SK-N-MC (cell line): ENCODE measurements around the gene PPT2.

Experiments
- DNase-seq: peaks from one replicate; pipeline ENCODE4 v3.0.0-alpha.2; 2011; ENCODE audit warnings: low read depth, low spot score
- H3K27ac ChIP-seq: fragments of 200-600 bp; sonication (generic); 2 replicates; pipeline ENCODE4 v1.5.1; 2016; ENCODE audit warnings: mixed run types
- H3K36me3 ChIP-seq: fragments of 200-600 bp; sonication (generic); 2 replicates; pipeline ENCODE4 v1.6.1; 2017; ENCODE audit warnings: antibody characterized with exemption, low read length, mixed read lengths; ENCODE audit not compliant: insufficient read depth
- H3K4me3 ChIP-seq: fragments of 200-600 bp; sonication (generic); 2 replicates; pipeline ENCODE4 v1.5.1; 2016
- H3K9ac ChIP-seq: fragments of 200-600 bp; sonication (generic); 2 replicates; pipeline ENCODE4 v1.8.0; 2017; ENCODE audit warnings: mixed run types, mixed read lengths; ENCODE audit not compliant: insufficient read length
- H3K9me3 ChIP-seq: fragments of 200-600 bp; sonication (generic); 2 replicates; pipeline ENCODE4 v1.6.1; 2017; ENCODE audit warnings: low read depth, mild to moderate bottlenecking, antibody characterized with exemption, low read length, moderate library complexity, mixed read lengths
- EZH2 ChIP-seq: fragments of 200-600 bp; sonication (generic); IDR thresholded peaks from one replicate; pipeline ENCODE4 v1.6.1; 2017; ENCODE audit warnings: antibody characterized with exemption
- FOXP2 ChIP-seq: optimal IDR thresholded peaks from 2 replicates; pipeline ENCODE3; 2011; ENCODE audit warnings: mild to moderate bottlenecking, moderate library complexity; ENCODE audit not compliant: insufficient read depth; ENCODE audit errors: extremely low read length, control extremely low read depth
- POLR2AphosphoS5 ChIP-seq: IDR thresholded peaks from 2 replicates; pipeline ENCODE4 v1.6.1; 2012; ENCODE audit warnings: mild to moderate bottlenecking, low read depth, low read length, borderline replicate concordance

Gene PPT2, protein sequence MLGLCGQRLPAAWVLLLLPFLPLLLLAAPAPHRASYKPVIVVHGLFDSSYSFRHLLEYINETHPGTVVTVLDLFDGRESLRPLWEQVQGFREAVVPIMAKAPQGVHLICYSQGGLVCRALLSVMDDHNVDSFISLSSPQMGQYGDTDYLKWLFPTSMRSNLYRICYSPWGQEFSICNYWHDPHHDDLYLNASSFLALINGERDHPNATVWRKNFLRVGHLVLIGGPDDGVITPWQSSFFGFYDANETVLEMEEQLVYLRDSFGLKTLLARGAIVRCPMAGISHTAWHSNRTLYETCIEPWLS

DNA sequence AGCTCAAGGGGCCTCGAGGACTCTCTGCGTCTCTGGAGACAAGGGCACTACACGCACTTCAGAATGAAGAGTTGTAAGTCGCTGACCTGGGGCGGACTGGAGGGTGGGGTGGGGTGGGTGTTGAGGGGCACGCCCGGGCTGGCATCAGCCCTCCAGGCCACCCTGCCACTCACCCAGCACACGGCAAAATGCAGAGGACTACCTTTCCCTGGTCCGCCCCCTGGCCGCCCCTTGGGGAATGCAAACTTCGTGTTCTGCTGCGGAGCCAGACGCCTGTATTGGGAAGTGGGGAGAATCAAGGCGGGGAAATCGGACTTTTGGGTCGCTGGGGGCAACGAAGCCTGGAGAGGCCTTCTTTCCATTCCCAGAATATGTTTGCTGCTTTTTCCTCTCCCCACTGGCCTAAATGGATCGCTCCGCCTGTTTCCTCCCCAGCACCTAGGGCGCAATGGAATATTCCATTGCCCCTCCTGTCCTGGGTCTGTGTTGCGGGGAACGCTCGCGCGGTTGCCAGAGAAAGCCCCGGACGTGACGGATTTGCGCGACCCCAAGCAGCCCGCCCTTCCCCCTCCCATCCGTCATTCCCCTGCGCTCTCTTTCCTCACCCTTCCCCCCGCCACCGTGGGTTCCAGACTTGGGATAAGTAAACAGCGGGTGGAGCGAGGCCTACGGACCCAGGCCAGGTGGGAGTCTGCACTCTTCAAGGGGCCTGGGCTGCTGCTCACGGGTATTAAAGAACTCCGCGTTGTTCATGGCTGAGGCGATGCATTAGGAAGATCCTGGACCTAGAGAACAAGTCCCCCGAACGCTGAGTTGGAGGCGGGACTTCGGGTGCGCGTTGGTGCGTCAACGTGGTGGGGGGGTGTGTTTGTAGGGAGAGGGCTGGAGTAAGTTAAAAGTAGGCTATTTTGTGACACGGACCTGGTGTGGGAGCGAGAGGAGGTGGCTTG, at the start of gene PPT2:
Gene PPT2 (plus strand): TSS at position 578 of the 950 bp plus-strand sequence. CDS start 454 bp downstream, outside the sequence.
- H3K4me3 ChIP-seq: peak within 1 kb of the TSS; percentile 94
- no peak for DNase-seq
- TF ChIP-seq EZH2: no peak
- TF ChIP-seq POLR2AphosphoS5: peak; percentile 21
- TF ChIP-seq FOXP2: peak; percentile 82
- peak within 1 kb of the TSS; percentile 90 for H3K9ac ChIP-seq
- H3K36me3 ChIP-seq: peaks cover 32% of the 10 kb centered on the region
- H3K27ac ChIP-seq: peak within 1 kb of the TSS; percentile 85
- no peaks in the 10 kb centered on the region for H3K9me3 ChIP-seq

DNA sequence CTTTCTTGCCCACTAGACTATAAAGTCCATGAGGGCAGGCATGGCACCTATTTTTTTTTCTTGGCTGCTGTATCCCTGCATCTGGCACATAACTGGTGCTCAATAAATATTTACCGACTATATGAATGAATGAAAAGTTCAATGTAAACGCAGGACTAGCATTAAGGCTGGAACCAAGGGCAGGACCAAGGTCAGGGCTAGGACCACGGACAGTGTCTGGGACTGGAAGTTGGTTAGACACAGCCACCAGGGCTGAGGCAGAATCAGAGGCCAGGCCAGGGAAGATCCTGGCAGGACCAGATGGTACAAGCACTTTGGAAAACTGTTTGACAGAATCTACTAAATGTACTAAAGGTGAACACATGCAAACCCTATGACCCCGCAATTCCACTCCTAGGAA, 48.5 kb upstream of the PPT2 start:
- Histone ChIP-seq H3K9me3 (no peaks in the 10 kb centered on the region), H3K36me3 (no peaks in the 10 kb centered on the region), H3K27ac (no peak overlapping the region), H3K9ac (no peak overlapping the region), H3K4me3 (no peak overlapping the region)
- TF ChIP-seq EZH2 (no peak), FOXP2 (no peak), POLR2AphosphoS5 (no peak)
- no peak for DNase-seq

- no peak for DNase-seq
- Histone ChIP-seq H3K9me3 (no peaks in the 10 kb centered on the region), H3K27ac (no peak overlapping the region), H3K36me3 (no peaks in the 10 kb centered on the region), H3K4me3 (peak overlapping the region; percentile 56; the same call in 1 of the 2 replicates), H3K9ac (no peak overlapping the region)
- TF ChIP-seq FOXP2: no peak
- no peak for TF ChIP-seq POLR2AphosphoS5
- TF ChIP-seq EZH2: no peak
These were observed 46.5 kb upstream of the PPT2 start for GRCh38 chr6:32107406-32107805.

GRCh38 chr6:32108094-32108627, 45.8 kb upstream of the PPT2 start:
- Histone ChIP-seq H3K36me3 (no peaks in the 10 kb centered on the region), H3K27ac (no peak overlapping the region), H3K4me3 (peak overlapping the region; percentile 56), H3K9me3 (no peaks in the 10 kb centered on the region), H3K9ac (peak overlapping the region; percentile 2)
- DNase-seq: no peak
- TF ChIP-seq POLR2AphosphoS5: no peak
- TF ChIP-seq FOXP2: no peak
- TF ChIP-seq EZH2: no peak

- Histone ChIP-seq H3K4me3 (peak overlapping the region; percentile 56), H3K27ac (no peak overlapping the region), H3K9me3 (no peaks in the 10 kb centered on the region), H3K36me3 (no peaks in the 10 kb centered on the region), H3K9ac (no peak overlapping the region)
- TF ChIP-seq EZH2 (no peak), POLR2AphosphoS5 (no peak), FOXP2 (no peak)
- DNase-seq: no peak
These were observed 45.2 kb upstream of the PPT2 start for GRCh38 chr6:32108727-32109113.

DNA sequence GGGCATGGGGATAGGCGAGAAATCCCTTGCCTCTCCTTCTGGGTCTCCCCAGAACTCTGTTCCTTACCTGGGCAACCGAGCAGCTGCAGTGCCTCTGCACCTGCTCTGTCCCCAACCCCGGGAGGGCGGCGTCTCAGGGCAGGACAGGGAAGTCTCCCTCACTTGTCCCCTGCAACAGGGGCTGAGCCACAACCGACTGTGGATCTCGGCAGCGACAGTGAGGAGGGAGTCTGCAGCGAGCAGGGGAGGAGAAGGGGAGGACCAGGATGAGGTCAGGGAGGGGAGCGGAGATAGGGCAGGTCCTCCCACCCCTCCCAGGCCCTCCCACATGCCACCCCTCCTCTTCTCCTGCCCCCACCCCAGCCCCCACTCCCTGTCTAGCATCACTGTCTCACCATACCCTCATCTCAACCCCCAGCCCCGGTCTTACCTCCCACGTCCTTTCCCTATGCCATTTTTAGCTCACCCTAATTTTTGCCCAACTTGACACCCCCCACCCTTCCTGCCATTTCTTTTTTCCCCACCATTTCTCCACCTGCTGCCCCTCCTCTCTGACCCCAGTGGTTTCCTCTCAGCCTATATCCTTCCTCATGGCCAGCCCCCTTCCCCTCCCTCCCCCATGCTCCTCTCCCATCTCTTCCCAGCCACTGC, 44.7 kb upstream of the PPT2 start, which contains the start of gene TNXB:
Gene TNXB (minus strand): TSS at position 225 of the 651 bp plus-strand sequence. CDS start 11,140 bp downstream, outside the sequence.
- H3K4me3 ChIP-seq: peak within 1 kb of the TSS; percentile 56
- no peak within 1 kb of the TSS for H3K9ac ChIP-seq
- H3K36me3 ChIP-seq: no peaks in the 10 kb centered on the region
- TF ChIP-seq FOXP2 (no peak), POLR2AphosphoS5 (no peak), EZH2 (no peak)
- H3K9me3 ChIP-seq: no peaks in the 10 kb centered on the region
- H3K27ac ChIP-seq: no peak within 1 kb of the TSS
- no peak for DNase-seq

DNA sequence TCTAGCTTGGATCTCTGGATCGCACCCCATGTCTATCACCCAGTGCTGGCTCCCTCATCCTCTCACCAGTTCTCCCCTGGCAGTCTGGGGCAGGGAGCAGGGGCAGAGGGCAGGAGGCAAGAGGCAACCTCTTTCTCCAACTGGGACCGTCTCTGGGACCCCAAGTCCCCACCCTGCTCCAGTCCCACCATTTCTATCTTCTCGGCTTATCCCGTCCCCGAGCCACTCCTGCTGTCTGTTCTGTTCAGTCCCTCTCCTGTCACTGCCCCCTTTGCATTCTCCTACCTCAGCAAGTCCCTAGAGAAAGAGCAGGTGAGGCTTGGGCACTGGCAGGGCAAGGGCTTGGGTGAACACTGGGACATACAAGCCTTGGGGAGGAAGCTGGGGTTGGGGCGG, 44.2 kb upstream of the PPT2 start:
- Histone ChIP-seq H3K27ac (no peak overlapping the region), H3K9me3 (no peaks in the 10 kb centered on the region), H3K4me3 (no peak overlapping the region), H3K36me3 (no peaks in the 10 kb centered on the region), H3K9ac (no peak overlapping the region)
- no peak for DNase-seq
- TF ChIP-seq EZH2 (no peak), FOXP2 (no peak), POLR2AphosphoS5 (no peak)
